Activated CD4-positive, alpha-beta T cell treated with anti-CD3 and anti-CD28 coated beads for 48 hours (primary cell): ENCODE data around the gene C9orf72.
A peak's percentile ranks its signal among the peaks of the same experiment; 100 is the strongest.

Source experiments
- DNase-seq: peaks from one replicate; pipeline ENCODE4 v3.0.0-alpha.2; 2020

Gene C9orf72

DNA sequence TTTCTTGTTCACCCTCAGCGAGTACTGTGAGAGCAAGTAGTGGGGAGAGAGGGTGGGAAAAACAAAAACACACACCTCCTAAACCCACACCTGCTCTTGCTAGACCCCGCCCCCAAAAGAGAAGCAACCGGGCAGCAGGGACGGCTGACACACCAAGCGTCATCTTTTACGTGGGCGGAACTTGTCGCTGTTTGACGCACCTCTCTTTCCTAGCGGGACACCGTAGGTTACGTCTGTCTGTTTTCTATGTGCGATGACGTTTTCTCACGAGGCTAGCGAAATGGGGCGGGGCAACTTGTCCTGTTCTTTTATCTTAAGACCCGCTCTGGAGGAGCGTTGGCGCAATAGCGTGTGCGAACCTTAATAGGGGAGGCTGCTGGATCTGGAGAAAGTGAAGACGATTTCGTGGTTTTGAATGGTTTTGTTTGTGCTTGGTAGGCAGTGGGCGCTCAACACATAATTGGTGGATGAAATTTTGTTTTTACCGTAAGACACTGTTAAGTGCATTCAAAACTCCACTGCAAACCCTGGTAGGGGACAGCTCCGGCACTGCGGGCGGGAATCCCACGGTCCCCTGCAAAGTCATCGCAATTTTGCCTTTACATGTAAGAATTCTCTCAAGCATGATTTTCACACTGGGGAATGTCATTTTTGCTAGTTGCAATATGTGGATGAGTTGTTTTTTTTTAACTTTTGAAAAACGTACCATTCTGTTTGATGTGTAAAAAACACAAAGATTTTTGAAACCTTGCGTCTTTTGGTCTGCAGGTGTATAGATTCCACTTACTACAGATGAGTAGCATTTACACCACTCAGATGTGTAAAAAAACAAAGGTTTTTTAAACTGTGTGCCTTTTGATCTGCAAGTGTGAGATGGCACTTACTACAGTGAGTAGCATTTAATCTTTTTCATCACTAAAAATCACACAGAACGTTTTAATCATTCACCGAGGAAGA lies 631 bp upstream of the C9orf72 start:
- DNase-seq, result peak; percentile 96

DNA sequence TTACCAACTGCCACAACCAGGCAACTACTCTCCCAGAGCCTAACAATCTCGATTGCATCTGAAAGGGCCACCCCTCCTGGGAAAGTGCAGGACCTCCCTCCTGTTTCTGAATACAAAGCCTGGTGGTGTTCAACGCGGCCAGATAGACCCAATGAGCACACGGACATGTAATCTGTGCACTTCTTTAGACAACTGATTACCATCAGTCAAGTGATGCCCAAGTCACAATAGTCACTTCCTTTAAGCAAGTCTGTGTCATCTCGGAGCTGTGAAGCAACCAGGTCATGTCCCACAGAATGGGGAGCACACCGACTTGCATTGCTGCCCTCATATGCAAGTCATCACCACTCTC lies 739 bp downstream of the C9orf72 start:
- no peak for DNase-seq

DNA sequence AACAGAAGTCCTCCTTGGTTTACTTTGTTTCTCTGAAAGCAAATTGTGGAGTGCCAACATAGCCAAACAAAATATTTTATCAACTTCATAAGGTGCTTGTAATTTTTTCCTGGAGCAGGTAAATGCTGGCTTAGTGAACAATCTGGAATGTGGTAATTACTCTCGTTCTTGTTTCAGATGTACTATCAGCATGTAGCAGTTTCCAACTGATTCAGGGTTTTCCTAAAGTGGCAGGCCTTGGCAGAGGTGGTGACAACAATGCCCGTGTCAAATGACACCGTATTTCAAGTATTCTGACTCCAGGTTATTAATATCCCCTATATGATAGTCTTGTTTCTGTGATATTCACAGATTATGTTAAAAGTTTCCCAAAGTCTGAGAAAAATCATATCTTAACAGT lies 1.2 kb downstream of the C9orf72 start:
- DNase-seq, result no peak

DNA sequence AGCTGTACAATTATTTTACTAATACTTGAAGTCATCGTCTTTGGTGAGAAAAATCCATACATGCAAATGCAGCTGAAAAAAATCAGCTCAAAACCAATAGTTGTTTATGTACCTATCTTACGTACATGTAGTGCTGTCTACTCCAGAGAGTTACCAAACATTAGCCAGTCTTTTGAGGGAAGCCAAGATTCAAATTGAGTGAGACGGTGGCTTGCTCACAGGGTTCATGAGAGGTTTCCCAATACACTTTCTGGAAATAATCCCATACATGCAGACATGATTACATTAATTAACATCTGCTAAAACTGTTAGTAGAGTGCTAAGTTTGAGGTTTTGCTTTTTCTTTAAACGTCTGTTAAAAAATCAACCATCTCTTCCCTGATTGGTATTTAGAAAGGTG lies 2.3 kb downstream of the C9orf72 start:
- DNase-seq, result no peak

DNA sequence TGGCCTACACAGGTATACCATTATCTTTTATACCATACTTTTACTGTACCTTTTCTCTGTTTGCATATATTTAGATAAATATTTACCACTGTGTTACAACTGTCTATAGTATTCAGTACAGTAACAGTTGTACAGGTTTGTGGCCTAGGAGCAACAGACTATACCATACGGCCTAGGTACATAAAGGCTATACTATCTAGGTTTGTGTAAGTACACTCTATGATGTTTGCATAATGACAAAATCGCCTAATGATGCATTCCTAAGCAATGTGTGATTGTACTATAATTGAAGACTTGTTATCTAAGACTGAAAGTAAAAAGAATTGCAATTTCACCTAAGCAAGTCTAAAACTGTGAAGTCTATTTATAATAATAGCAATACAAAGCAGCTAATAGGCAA lies 3.9 kb downstream of the C9orf72 start:
- no peak for DNase-seq

DNA sequence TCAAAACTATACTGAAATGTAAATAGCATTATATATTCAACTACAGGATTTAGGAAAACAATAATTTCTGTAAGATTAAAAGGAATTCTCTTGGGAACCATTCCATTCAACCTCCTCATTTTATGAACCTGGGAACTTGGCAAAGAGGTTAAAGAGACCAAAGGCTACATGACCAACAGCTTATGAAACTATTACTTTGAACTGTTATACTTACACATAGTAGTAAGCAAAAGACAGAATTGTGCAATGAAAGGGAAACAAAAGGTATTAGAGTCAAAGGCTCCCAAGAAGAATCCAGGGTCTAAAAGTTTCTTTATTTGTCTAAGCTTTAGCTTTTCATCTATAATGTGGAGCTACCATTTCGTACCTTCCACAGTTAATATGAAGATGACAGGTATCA lies 7.2 kb downstream of the C9orf72 start:
- no peak for DNase-seq

DNA sequence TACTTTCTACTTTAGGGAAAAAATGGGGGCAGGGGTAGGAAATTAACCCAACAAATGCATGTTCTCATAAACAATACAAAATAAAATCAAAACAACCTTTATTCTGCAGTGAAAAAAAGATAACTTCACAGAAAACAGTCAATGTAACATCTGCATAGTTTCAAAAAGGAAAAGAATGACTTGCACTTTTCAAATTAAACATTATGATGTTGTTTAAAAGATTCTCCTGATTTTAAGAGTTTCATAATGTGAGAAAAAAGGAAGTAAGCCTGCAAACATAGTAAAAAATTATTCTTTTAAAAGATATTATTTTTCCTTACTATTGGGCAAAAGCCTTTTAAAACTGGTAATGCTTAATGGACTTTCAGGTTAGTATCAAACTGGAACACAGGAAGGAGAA lies 7.6 kb downstream of the C9orf72 start:
- no peak for DNase-seq

DNA sequence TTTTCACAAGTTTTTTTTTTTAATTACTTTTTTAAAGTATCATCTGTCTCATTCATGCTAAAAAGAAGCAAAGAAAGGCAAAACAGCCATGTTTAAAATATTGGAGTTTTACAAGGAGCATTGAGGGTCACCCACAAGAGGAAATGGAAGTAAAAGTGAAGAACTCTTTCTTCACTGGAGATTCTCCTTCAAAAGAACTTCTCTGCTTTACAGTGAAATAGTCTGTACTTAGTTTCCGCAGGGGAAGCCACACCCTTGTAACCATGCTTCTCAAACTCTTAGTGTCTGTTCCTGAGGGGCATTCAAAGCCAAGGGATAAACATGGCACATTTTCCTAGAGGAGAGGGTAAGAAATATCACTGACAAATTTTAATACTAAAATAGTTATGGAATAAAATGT lies 8.6 kb downstream of the C9orf72 start:
- no peak for DNase-seq

DNA sequence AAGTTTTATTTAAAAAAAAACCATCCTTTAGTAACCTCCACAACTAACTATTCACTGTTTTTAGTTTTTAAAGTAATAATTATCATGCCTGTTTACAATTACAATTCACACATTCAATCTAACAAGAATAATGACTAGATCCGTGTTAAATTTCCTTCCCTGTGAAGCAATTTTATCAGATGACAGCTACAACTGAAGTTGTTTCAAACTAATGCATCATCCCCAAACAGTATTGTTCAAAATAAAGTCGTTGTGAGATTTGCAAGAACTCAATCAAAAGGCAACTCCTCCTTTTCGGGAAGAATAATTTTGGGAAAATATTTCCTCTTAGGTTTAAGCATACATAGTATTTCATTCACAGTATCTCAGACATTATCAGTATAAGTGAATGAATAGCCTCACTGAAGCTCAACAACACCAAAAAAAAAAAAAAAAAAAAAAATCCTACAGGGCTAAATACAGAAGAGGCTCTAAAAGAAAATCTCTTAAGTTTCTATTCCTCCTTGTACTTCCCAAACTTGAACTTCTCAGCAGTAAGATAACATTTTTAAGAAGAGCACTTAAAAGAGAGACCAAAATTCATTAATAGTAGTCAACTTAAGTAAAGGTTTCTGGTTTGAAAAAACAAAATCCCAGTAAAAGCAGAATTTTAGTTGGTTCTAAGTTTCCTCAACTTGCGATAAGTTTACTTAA lies 9.4 kb downstream of the C9orf72 start:
- DNase-seq, result no peak

DNA sequence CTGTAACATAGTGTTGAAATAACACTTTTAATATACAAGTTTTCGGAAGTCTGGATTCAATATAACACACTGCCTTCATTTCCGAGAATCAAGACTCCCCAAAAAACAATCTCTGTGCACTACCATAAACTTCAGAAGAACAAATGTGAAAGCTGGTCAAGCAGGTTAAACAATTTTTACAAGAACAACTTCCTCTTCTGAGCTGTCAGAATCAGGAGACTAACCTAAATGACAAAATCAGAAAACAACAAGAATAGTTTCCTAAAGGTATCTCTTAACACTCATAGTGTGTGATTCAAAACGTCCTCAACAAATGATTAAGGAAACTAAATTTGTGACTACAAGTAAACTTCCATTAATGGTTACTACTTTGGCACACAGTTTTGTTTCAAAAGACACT lies 11.6 kb downstream of the C9orf72 start:
- no peak for DNase-seq

DNA sequence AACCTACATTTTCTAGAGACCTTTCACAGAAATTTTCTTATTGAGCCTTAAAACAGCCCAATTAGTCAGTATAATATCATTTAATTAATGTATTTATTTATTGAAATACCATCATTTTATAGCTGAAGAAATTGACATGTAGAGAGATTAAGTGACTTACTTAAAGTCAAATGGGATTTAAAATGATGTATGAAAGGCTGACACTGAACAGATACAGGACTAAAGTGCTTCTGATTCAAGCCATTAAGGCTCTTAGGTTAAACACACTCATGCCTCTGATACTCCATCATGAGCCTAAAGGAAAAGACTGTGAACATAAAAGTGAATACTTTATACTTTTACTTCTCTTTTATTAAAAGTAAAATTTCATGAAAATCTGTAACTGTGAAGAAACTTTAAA lies 12.8 kb downstream of the C9orf72 start:
- no peak for DNase-seq

DNA sequence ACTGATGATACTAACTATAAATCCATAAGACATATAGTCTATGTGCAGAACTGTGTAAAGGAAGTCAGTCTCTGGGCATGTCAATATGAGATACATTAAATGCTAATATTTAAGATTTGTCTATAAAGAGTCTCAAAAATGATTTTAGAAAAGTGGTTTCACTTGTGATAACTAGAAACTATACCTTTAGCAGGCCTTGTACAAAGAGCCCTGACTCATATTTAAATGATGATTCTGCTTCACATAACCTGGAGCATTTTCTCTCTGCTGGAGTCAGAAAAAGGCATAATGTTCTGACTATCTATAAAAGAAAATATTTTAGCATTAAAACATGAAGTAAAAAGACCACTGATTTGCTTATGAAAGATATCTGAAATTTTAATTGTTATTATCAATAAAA lies 15.0 kb downstream of the C9orf72 start:
- no peak for DNase-seq

DNA sequence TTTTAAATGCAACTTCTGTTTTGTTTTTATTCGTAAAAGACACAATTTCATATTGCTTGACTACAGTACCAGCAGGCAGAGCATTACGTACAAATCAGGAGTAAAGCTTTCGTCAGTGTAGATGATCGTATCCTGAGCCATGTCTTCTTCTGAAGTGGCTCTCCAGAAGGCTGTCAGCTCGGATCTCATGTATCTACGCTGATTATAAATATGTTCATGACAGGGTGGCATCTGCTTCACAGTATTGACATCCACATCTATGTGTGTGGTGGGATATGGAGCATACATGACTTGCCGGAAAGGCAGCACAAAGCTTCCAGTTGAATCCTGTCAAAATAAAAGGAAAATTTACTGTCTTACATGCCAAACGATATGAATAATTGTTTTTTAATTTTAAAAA lies 16.8 kb downstream of the C9orf72 start:
- no peak for DNase-seq

DNA sequence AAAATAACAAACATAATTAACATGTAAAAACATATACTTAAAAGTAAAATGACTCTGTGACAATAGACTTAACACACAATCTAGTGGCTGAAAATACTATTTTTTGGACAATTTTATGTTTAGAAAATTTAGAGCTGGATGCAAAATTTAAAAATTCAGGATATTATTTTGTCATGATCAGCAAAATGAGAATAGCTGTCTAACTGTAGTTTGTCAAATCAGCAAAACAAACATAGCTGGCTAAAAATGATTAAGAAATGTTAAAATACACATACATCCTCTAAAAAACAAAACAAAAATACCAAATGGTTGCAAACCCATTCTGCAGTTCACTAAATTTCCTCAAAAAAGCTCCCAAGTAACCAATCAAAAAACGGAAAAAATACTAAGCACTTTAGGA lies 18.6 kb downstream of the C9orf72 start:
- no peak for DNase-seq

DNA sequence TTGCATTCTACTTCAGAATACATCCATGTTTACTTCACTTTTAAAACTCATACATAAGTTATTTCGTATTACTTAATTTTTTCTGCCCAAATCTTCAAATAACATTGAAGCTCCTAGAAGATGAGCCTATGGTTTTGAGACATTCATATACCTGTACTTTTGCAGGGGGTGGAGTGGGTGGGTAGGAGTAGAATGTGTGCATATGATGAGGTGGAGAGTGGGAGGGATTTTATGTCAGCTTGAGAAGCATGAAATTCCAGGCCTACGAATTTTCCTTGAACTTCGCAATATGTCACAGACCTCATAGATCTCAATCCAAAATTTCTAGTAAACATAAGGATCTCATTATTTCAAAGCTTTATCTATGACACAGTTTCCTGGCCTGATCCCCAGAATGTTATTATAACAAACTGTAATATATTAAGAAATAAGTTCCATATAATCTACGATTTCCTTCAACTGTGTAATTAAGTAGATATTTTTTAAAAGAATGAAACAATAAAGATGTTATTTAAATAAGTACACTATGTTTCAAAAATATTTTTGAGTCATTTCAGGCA lies 24.0 kb downstream of the C9orf72 start:
- DNase-seq, result no peak

DNA sequence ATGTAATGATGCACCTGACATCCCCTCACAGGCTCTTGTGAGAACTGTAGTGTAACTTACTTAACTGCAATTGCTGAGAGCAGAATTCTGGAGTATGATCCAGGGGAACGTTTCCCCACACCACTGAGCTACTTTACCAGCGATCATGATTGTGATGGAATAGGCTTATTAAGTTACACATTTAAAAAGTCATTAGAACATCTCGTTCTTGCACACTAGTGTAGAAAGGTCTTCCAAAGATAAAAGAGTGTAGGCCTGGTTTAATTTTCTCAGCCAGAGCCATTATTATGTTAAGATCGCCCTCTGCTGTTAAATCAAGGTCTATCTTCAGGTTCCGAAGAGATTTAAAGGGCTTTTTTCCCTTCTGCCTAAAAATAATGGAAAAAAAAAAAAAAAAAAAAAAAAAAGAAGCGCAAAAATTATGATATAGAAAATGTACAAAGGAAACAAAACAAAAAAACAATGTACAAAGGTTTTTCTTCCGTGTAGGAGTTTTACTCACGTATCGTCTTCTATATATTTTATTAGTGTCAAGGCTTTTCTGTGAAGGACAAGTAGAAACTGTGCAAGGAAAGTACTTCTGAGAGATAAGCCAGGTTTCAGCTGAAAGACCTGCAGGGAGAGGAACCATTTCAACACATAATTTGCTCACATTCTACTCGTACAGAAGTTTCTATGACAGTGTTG lies 25.1 kb downstream of the C9orf72 start:
- DNase-seq, result no peak

DNA sequence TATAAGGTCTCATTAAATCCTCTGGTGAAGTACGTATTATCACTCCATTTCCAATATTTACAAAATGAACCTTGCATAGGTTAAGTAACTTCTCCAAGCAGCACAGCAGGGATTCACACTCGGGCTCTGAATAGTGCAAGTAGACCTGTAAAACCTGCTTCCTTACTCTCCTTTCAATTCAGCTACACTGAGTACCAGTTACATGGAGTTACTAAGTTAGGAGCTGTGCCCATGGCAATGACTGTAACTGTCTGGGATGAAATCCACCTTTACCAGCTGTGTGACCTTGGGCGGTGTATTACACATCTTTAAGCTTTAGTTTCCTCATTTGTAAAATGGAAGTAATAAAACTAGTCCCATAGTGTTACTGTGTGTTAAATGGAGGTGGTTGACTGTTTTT lies 27.8 kb downstream of the C9orf72 start:
- DNase-seq, result no peak

DNA sequence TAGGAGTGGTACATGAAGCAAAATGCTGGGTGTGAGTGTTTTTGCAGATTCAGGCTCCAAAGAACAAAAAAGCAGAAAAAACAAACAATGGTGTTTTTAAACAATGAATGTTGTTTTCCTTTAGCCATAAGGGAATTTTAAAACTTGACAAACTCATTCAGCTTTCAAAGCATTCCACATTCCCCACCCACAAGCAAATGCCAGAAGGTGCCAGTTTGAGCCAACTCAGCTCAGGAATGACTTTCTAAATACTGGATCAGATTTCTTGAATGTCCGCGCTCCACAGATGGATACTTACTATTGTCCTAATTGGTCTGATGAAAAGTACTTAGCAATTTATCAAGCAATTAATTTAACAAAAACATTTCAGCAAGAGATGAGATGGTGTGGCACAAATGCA lies 30.8 kb downstream of the C9orf72 start:
- DNase-seq, result no peak

DNA sequence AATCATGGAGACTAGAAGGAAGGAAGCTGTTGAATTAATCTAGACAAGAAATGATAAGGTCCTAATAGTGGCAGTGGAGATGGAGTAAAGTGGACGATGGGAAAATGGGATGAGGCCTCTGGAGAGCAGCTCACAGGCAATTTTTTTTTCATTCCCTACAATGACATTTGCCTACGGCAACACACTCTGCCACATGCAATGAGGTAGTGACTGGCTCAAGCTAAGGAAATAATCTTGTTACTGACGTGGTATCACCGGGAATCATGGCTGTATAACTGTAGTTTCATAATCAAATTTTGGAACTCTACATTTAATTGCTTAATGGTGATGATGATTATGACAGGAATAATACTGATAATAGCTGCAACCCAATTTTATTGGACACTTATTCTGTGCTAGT lies 31.5 kb downstream of the C9orf72 start:
- DNase-seq, result no peak

DNA sequence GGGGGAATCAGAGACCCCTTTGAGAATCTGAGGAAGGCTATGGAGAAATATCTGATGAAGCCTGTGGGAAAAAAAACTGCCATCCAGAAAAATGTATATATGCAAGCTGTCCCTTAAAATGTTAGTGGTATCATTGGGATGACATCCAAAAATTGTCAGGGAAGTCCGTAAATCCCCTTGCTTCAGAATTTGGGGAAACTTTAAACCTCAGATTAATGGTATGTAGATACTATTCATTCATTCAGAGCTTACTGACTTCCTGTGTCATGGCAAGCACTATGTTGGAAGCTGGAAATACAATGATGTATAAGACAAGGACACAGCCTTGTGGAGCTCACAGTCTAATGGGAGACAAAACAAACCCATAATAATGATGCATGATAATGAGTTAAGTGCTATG lies 32.8 kb downstream of the C9orf72 start:
- DNase-seq, result no peak

DNA sequence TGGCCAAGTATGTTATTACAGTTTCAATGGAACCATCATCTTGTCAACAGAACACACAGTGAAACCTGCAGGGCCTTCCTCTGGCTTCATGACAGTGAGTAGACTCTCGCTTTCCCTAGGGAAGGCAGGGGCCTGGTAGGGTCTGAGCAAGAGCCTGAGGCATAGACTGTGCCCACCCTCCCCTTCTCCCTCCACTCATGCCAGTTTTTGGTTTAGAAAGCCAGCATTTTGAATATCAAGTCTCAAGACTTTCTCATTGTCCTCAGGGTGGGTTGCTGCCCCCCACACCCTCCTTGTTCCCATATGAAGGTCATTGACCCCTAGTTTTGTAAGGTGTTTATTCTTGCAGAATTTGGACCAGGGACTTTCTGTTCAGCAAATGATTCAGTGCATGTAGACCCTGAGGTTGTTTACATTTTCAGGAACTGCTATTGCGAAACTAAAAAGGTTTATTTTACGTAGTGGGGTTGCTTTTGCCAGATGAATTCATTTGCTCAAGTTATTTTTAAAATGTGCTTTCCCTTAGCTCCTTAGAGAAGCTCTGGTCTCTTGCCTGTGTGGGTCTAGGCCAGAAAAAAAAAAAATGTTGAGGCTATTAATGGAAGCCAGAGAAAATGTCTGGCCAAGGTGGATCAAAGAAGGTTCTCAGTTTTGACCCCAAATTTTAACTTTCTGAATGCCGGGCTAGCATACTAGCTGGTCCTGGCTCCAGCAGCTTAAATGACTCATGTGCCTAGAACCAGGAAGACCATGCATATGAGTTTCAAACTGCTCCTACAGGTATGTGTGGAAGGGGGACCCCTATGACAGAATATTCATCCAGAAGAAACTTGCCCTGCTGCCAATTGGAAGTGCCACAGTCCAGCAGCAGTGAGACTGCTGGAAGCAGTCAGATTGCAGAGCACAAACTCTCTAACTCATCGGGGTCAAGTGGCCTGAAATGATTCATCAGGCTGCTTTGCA lies 33.5 kb downstream of the C9orf72 start:
- DNase-seq, result no peak

DNA sequence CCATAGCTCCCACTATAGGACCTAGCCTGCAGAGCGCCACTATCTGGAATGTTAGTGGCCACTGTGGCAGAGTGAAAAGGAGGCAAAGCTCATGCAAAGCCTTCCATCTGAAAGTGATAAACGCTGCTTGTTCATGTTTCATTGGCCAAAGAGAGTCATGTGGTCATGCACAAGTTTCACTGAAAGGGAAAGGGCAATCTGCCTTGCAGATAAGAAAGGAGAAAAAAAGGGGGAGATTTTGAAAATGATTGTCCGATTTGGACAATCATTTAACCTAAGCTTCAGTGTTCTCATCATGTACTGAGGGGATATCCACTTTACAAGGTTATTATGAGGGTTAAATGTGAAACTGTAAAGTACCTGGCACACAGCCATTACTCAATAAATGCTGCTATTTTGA lies 34.6 kb downstream of the C9orf72 start:
- DNase-seq, result no peak
